Prostate gland (tissue), 2 donors: ENCODE data around the gene ITPR1. TPM values are rescaled to one million over a fixed set of nuclear protein-coding genes. Genes with fewer than 3 reads are reported as not detected.

Experiments used
- DNase-seq: peaks from one replicate; pipeline ENCODE4 v3.0.0-alpha.2; 2019; ENCODE audit warnings: low spot score
- H3K27ac ChIP-seq, 2 donors: fragments of 200-600 bp; sonication (generic); 2 replicates each; pipeline ENCODE4 v1.5.1; 2017 to 2019
- H3K27me3 ChIP-seq: fragments of 200-600 bp; sonication (generic); replicated peaks from 2 replicates; pipeline ENCODE4 v1.5.1; 2019; ENCODE audit not compliant: insufficient read depth
- H3K36me3 ChIP-seq, 2 donors: fragments of 200-600 bp; sonication (generic); 1 replicate in 1 of 2; 2 replicates in 1 of 2; pipeline versions ENCODE4 v1.5.1 to v1.8.1; 2017 to 2019
- H3K4me1 ChIP-seq: fragments of 200-600 bp; sonication (generic); replicated peaks from 2 replicates; pipeline ENCODE4 v1.5.1; 2019
- H3K4me3 ChIP-seq, 2 donors: fragments of 200-600 bp; sonication (generic); 2 replicates each; pipeline ENCODE4 v1.5.1; 2017 to 2019
- H3K9me3 ChIP-seq: fragments of 200-600 bp; sonication (generic); 2 replicates; pipeline ENCODE4 v1.5.1; 2017
- CTCF ChIP-seq, 4 experiments: fragments of 200-600 bp in 2 of 4; fragments of 450-650 bp in 2 of 4; sonication (generic) in 2 of 4; IDR thresholded peaks; 1 replicate in 3 of 4; 2 replicates in 1 of 4; pipeline ENCODE4 v1.5.1; 2016 to 2019; ENCODE audit warnings: antibody characterized with exemption in 4 of 4, mild to moderate bottlenecking in 2 of 4, moderate library complexity in 2 of 4
- POLR2A ChIP-seq: fragments of 450-650 bp; IDR thresholded peaks from one replicate; pipeline ENCODE4 v1.6.1; 2016; ENCODE audit warnings: antibody characterized with exemption, mild to moderate bottlenecking
- POLR2AphosphoS5 ChIP-seq: sonication (generic); formaldehyde crosslinking; IDR thresholded peaks from one replicate; pipeline ENCODE4 v1.6.1; 2017; ENCODE audit warnings: antibody characterized with exemption
- WGBS: methylation state at CpG from one replicate; pipeline ENCODE4 v1.1.5; 2018; 5-methylcytosine and 5-hydroxymethylcytosine counted together
- intact Hi-C: fragments of 100-400 bp; cut with DNase I; formaldehyde crosslinking; loops from one replicate; pipeline ENCODE4 v1.14.2; 2022
- total RNA-seq, 2 donors: library from RNA; depleted of rRNA; stranded (reverse); fragments of >200 nt; gene quantifications; one replicate each; pipeline ENCODE4 v1.1.0, GENCODE V29; 2016

The ITPR1 gene
- total RNA-seq, 2 donors from 2014 or later = 80.0 to 126 TPM

GRCh38 chr3:4877173-4877787 is 384.1 kb downstream of the ITPR1 start:
- Histone ChIP-seq H3K27ac (no peak overlapping the region), H3K4me1 (no peaks in the 10 kb centered on the region), H3K9me3 (no peaks in the 10 kb centered on the region), H3K4me3 (no peak overlapping the region), H3K27me3 (no peaks in the 10 kb centered on the region), H3K36me3 (no peaks in the 10 kb centered on the region)
- intact Hi-C loops = no loop called here
- no peak for DNase-seq
- TF ChIP-seq POLR2AphosphoS5 = no peak
- WGBS = 88% methylated on average over 3 of the region's 3 CpGs

- H3K9me3 ChIP-seq = no peaks in the 10 kb centered on the region
- H3K4me1 ChIP-seq = no peaks in the 10 kb centered on the region
- no peak for DNase-seq
- WGBS = 85% methylated on average over 6 of the region's 6 CpGs
- intact Hi-C loops = no loop called here
- H3K4me3 ChIP-seq = no peak overlapping the region
- H3K27me3 ChIP-seq = no peaks in the 10 kb centered on the region
- no peak for TF ChIP-seq POLR2A
- TF ChIP-seq CTCF (IDR thresholded peaks at IDR 0.05) = no peak
- TF ChIP-seq POLR2AphosphoS5 = no peak
- no peak overlapping the region for H3K27ac ChIP-seq
- no peaks in the 10 kb centered on the region for H3K36me3 ChIP-seq
These were observed 387.7 kb downstream of the ITPR1 start for GRCh38 chr3:4880850-4881249.

- no peaks in the 10 kb centered on the region for H3K36me3 ChIP-seq
- DNase-seq = no peak
- no peaks in the 10 kb centered on the region for H3K27me3 ChIP-seq
- TF ChIP-seq POLR2A (no peak), CTCF (IDR thresholded peaks at IDR 0.05) (no peak), POLR2AphosphoS5 (no peak)
- no peaks in the 10 kb centered on the region for H3K4me1 ChIP-seq
- 94% methylated on average over 4 of the region's 4 CpGs for WGBS
- H3K27ac ChIP-seq = no peak overlapping the region
- intact Hi-C loops = no loop called here
- no peaks in the 10 kb centered on the region for H3K9me3 ChIP-seq
- H3K4me3 ChIP-seq = no peak overlapping the region
These were observed 389.4 kb downstream of the ITPR1 start for GRCh38 chr3:4882548-4882947.

GRCh38 chr3:4883011-4883410 is 389.9 kb downstream of the ITPR1 start:
- intact Hi-C loops = no loop called here
- H3K27ac ChIP-seq = no peak overlapping the region
- no peak overlapping the region for H3K4me3 ChIP-seq
- TF ChIP-seq POLR2A = no peak
- TF ChIP-seq CTCF (IDR thresholded peaks at IDR 0.05) = no peak
- TF ChIP-seq POLR2AphosphoS5 = no peak
- no peak for DNase-seq
- H3K4me1 ChIP-seq = no peaks in the 10 kb centered on the region
- no peaks in the 10 kb centered on the region for H3K36me3 ChIP-seq
- H3K27me3 ChIP-seq = no peaks in the 10 kb centered on the region
- no peaks in the 10 kb centered on the region for H3K9me3 ChIP-seq
- WGBS = 94% methylated on average over 3 of the region's 3 CpGs

- no peak for TF ChIP-seq CTCF (IDR thresholded peaks at IDR 0.05)
- TF ChIP-seq POLR2AphosphoS5 = no peak
- TF ChIP-seq POLR2A = no peak
- H3K27ac ChIP-seq = peak overlapping the region; percentile 23 to 60
- 18% methylated on average over 3 of the region's 3 CpGs for WGBS
- H3K27me3 ChIP-seq = no peaks in the 10 kb centered on the region
- intact Hi-C loops = no loop called here
- no peaks in the 10 kb centered on the region for H3K9me3 ChIP-seq
- H3K4me3 ChIP-seq = no peak overlapping the region
- no peak for DNase-seq
- no peaks in the 10 kb centered on the region for H3K4me1 ChIP-seq
- no peaks in the 10 kb centered on the region for H3K36me3 ChIP-seq
These were observed 391.7 kb downstream of the ITPR1 start for GRCh38 chr3:4884888-4885287.
